Calu3 (cell line): ENCODE data around the gene DCUN1D2. TPM values are rescaled to one million over a fixed set of nuclear protein-coding genes. Genes with fewer than 3 reads are reported as not detected.
A peak's percentile ranks its signal among the peaks of the same experiment; 100 is the strongest.

Experiments used
- BruUV-seq: library from RNA; stranded (reverse); fragments of 400-500 nt; replicated peaks from 2 replicates; lab custom pipeline; 2021; lab: Mats Ljungman, UMichigan
- CTCF ChIA-PET: fragments of 300-600 bp; sonication (Branson Sonifier 250); formaldehyde crosslinking; loops from one replicate; lab custom pipeline; 2022; ENCODE audit warnings: antibody characterized with exemption; lab: Charles Lee
- DNase-seq: peaks from one replicate; pipeline ENCODE4 v3.0.0; 2022
- H3K27ac Mint-ChIP-seq: one replicate; pipeline ENCODE4 v1.8.0; 2022; ENCODE audit warnings: mixed read lengths; ENCODE audit not compliant: unreplicated experiment
- H3K27me3 Mint-ChIP-seq: one replicate; pipeline ENCODE4 v1.8.0; 2022; ENCODE audit warnings: mixed read lengths; ENCODE audit not compliant: unreplicated experiment
- H3K36me3 Mint-ChIP-seq: one replicate; pipeline ENCODE4 v1.8.0; 2022; ENCODE audit warnings: mild to moderate bottlenecking, moderate library complexity, mixed read lengths; ENCODE audit not compliant: insufficient read depth, unreplicated experiment
- H3K4me1 Mint-ChIP-seq: one replicate; pipeline ENCODE4 v1.8.0; 2022; ENCODE audit warnings: mild to moderate bottlenecking, low read depth, mixed read lengths; ENCODE audit not compliant: unreplicated experiment
- H3K4me3 Mint-ChIP-seq: one replicate; pipeline ENCODE4 v1.8.0; 2022; ENCODE audit warnings: mild to moderate bottlenecking, low read depth, moderate library complexity, mixed read lengths; ENCODE audit not compliant: unreplicated experiment
- H3K9me3 Mint-ChIP-seq: one replicate; pipeline ENCODE4 v1.8.0; 2022; ENCODE audit warnings: low read depth, mixed read lengths; ENCODE audit not compliant: unreplicated experiment
- CTCF ChIP-seq: fragments of 200-600 bp; IDR thresholded peaks from one replicate; pipeline ENCODE4 v1.8.0; 2022; ENCODE audit warnings: antibody characterized with exemption; ENCODE audit not compliant: unreplicated experiment
- intact Hi-C: fragments of 100-400 bp; cut with micrococcal nuclease; formaldehyde crosslinking; loops from one replicate; pipeline ENCODE4 v1.10.0; 2022; ENCODE audit not compliant: unreplicated experiment
- total RNA-seq: library from RNA; stranded (reverse); gene quantifications from 2 replicates; pipeline ENCODE4 v1.2.3, GENCODE V29; 2022

The DCUN1D2 gene
- total RNA-seq, 1 experiment from 2014 or later = 9.3 TPM

- Mint-ChIP-seq H3K9me3 (no peaks in the 10 kb centered on the region), H3K27me3 (no peaks in the 10 kb centered on the region), H3K27ac (no peak overlapping the region), H3K4me3 (no peak overlapping the region), H3K36me3 (peaks cover 8% of the 10 kb centered on the region), H3K4me1 (peaks cover 6% of the 10 kb centered on the region)
- CTCF ChIA-PET = no interaction called here
- BruUV-seq = no TSS peak
- TF ChIP-seq CTCF = no peak
- no peak for DNase-seq
- intact Hi-C loops = no loop called here
Measured at GRCh38 chr13:113497217-113497616, 6.7 kb upstream of the DCUN1D2 start.

GRCh38 chr13:113495494-113496210 is 5.1 kb upstream of the DCUN1D2 start:
- intact Hi-C loops = no loop called here
- TF ChIP-seq CTCF = no peak
- DNase-seq = no peak
- Mint-ChIP-seq H3K4me3 (no peak overlapping the region), H3K36me3 (peaks cover 18% of the 10 kb centered on the region), H3K9me3 (no peaks in the 10 kb centered on the region), H3K27ac (no peak overlapping the region), H3K4me1 (peaks cover 6% of the 10 kb centered on the region), H3K27me3 (no peaks in the 10 kb centered on the region)
- BruUV-seq = no TSS peak
- CTCF ChIA-PET = no interaction called here

- TF ChIP-seq CTCF = no peak
- no TSS peak for BruUV-seq
- Mint-ChIP-seq H3K36me3 (peaks cover 21% of the 10 kb centered on the region), H3K4me3 (no peak overlapping the region), H3K9me3 (no peaks in the 10 kb centered on the region), H3K27ac (no peak overlapping the region), H3K27me3 (no peaks in the 10 kb centered on the region), H3K4me1 (peaks cover 15% of the 10 kb centered on the region)
- CTCF ChIA-PET = no interaction called here
- DNase-seq = no peak
- intact Hi-C loops = no loop called here
Measured at GRCh38 chr13:113493315-113493951, 2.9 kb upstream of the DCUN1D2 start.

- peak overlapping the region; percentile 73 for H3K4me3 Mint-ChIP-seq
- no peak for TF ChIP-seq CTCF
- H3K36me3 Mint-ChIP-seq = peaks cover 21% of the 10 kb centered on the region
- no peaks in the 10 kb centered on the region for H3K27me3 Mint-ChIP-seq
- no peak for DNase-seq
- no peak overlapping the region for H3K27ac Mint-ChIP-seq
- H3K9me3 Mint-ChIP-seq = no peaks in the 10 kb centered on the region
- intact Hi-C loops = no loop called here
- CTCF ChIA-PET = no interaction called here
- no TSS peak for BruUV-seq
- peaks cover 15% of the 10 kb centered on the region for H3K4me1 Mint-ChIP-seq
Measured at GRCh38 chr13:113491982-113492381, 1.5 kb upstream of the DCUN1D2 start.
